GM18502 (cell line): ENCODE measurements around the gene VGLL3.
"Not testable (repeated sequence)": the region's sequence is repeated elsewhere in the genome, so short reads cannot be mapped to it uniquely, and the experiment has no call there.

Source experiments
- ATAC-seq: cut with Tn5 transposase; IDR thresholded peaks from one replicate; pipeline ENCODE4 v1.9.1; 2021; ENCODE audit warnings: mild to moderate bottlenecking; ENCODE audit not compliant: unreplicated experiment, poor library complexity

Gene VGLL3

GRCh38 chr3:86990734-86991481, at the start of gene VGLL3:
Gene VGLL3 (minus strand): TSS chr3:86991149. CDS start chr3:86990743, 406 bp downstream.
- peak; percentile 64 for ATAC-seq

GRCh38 chr3:87037652-87038051, 46.7 kb upstream of the VGLL3 start:
- ATAC-seq = no peak

- no peak for ATAC-seq
Measured at GRCh38 chr3:87036671-87037070, 45.7 kb upstream of the VGLL3 start.

- ATAC-seq = no peak
Measured at GRCh38 chr3:87035339-87035738, 44.4 kb upstream of the VGLL3 start.

- no peak for ATAC-seq
Measured at GRCh38 chr3:87033205-87033604, 42.3 kb upstream of the VGLL3 start.

- no peak for ATAC-seq
Measured at GRCh38 chr3:87025661-87026645, 35.0 kb upstream of the VGLL3 start.

DNA sequence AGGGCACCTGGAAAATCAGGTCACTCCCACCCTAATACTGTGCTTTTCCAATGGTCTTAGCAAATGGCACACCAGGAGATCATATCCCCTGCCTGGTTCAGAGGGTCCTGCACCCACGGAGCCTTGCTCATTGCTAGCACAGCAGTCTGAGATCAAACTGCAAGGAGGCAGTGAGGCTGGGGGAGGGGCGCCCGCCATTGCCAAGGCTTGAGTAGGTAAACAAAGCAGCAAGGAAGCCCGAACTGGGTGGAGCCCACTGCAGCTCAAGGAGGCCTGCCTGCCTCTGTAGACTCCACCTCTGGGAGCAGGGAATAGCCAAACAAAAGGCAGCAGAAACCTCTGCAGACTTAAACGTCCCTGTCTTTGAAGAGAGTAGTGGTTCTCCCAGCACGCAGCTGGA, 26.4 kb upstream of the VGLL3 start:
- ATAC-seq = not testable (repeated sequence)

DNA sequence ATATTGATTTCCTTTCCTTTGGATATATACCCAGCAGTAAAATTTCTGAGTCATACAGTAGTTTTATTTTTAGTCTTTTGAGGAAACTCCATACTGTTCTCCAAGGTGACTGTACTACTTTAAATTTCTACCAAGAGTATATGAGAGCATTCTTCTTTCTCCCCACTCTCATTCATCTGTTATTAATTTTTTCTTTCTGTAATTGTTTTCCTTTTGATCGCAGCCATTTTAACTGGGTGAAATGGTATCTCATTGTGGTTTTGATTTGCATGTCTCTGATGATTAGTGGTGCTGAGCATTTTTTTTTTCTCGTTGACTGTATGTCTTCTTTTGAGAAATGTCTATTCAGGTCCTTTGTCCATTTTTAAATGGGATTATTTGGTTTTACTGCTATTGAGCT, 18.3 kb upstream of the VGLL3 start:
- ATAC-seq = no peak

DNA sequence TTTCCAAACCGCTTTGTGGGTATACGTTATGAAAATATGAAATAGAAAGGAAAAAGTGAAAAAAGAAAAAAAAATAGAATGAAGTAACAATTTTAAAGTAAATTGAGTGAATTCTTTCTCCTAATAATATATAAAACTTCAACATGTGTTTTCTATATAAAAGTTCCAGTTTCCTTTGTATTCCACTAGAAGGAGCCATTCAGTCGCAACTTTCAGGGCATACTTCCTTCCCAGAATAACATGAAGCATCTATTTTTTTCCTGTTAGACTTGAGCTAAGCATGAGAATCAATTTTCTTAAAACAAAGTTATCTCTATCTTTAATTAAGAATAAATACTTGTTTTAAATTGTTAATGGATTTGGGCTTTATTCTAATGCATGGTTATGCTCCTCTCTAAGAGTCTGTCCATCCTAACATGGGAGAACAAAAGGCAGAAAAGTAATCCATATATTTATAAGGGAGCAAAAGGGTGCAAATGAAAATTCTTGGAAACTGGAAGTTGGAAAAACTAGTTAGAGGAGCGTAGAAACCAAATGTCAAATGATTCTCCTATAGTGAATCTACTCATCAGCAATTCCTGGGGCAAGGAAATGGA, 16.0 kb upstream of the VGLL3 start:
- no peak for ATAC-seq

- ATAC-seq = no peak
Measured at GRCh38 chr3:87004883-87005282, 13.9 kb upstream of the VGLL3 start.

- ATAC-seq = no peak
Measured at GRCh38 chr3:87002346-87002745, 11.4 kb upstream of the VGLL3 start.

DNA sequence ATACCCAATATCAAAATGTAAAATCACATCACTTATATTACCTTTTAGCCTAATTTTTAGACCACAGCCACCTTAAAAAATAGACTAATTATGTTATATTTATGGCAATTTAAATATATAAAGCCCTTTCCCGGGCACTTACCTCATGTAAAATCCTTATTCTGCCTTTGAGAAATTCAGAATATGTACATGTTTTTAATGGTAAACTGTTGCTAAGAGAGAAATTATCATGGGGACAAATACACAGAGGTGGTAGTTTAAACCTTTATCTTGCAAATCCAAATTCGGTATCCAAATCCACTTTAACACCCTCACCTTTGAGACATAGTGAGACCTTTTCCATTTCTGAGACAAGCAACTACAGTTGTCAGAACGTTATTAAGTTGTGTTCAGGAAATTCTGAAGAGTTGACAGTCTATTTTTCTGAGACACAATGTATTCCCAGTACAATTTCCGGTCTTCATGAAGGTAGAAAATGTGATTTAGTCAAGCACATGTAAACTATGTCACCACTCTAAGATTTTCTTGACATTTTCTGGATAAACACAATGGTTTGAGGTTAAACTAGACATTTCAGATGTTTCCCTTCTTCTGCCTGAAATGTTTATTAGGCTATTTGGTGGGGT, 10.6 kb upstream of the VGLL3 start:
- no peak for ATAC-seq

DNA sequence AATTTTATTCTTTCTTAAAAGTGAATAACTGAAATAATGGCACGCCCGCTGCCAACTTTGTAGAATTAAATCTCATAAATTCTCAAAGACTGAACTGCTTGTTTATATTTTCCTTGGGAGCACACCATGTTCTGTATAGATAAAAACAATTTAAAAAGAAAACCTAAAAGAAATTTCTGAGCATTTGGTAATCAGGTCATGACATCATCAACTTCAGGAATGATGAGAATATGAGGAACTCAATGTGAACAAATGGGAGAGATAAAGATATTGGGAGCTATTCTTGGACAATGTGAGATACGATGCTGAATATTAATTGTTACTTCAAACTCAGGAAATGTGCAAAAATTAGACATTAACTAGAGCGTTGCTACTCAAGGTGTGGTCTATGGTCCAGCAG, 10.0 kb upstream of the VGLL3 start:
- ATAC-seq = no peak

- ATAC-seq = no peak
Measured at GRCh38 chr3:86998569-86998968, 7.6 kb upstream of the VGLL3 start.

- ATAC-seq = no peak
Measured at GRCh38 chr3:86996261-86996955, 5.5 kb upstream of the VGLL3 start.

DNA sequence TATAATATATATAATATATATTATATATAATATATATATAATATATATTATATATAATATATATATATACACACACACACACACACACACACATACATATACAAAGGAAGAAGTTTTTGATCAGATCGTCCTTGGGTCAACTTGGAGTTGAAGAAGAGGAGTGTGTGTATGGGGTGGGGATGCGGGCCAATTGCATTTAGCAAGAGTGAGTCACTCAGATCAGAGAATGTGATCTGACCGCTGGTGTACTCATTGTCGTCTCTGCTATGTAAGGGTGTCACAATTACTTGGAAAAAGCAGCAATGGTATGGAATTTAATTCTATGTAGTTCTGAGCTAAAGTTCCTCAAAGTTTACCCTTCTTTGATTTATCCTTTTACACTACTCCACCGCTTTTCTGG, 4.6 kb upstream of the VGLL3 start:
- no peak for ATAC-seq

DNA sequence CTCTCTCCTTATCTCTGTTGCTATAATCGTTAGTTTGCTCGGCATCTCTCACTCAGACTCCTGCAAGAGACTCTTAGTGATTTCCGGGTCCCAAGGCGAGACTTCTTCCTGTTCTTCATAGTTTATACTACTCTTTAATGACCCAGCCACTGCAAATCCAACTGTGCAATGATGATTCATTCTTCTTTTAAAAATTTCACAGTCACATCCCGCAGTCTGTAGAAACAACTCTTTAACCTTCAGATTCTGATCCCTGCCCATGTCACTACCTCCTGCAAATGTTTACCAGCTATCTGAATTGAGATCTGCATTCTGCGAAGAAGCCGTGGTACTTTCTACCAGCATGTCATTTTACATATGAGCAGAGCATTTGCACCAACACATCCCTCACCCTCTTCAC, 2.8 kb upstream of the VGLL3 start:
- ATAC-seq = no peak

GRCh38 chr3:86991840-86992435, 989 bp upstream of the VGLL3 start:
- no peak for ATAC-seq

GRCh38 chr3:86991482-86991815, 500 bp upstream of the VGLL3 start:
- ATAC-seq = peak; percentile 7
